Lower leg skin (tissue), 3 donors: ENCODE data around the gene LMBR1.

ENCODE experiments used
- POLR2A ChIP-seq, 2 donors: fragments of 450-650 bp; IDR thresholded peaks; one replicate each; pipeline ENCODE4 v1.6.1; 2016 to 2017; ENCODE audit warnings: antibody characterized with exemption in 2 of 2, mild to moderate bottlenecking in 1 of 2, moderate library complexity in 1 of 2
- TF ChIP-seq, protein P1 (sequence below), 3 donors: fragments of 450-650 bp; IDR thresholded peaks; one replicate each; pipeline ENCODE4 v1.5.1; 2016; ENCODE audit warnings: antibody characterized with exemption in 3 of 3, mild to moderate bottlenecking in 3 of 3, moderate library complexity in 2 of 3

DNA sequence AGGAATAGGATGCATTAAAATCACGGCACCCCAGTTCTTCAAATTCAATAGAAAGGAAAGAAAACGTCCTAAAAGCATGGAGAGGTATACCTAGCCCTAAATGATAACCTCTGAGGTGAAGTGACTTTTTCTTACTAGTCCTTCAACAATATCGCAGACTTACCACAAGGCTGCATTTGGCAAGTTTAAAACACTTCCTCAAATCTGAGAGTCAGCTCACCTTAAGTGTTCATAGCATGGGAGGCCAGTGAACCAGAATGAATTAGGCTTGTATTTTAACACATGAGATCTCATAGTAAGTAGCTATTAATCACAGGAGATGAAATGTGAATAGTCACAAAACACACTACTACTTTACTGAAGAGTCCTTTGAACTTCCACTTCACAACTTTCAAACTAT lies 128.2 kb downstream of the LMBR1 start:
- TF ChIP-seq, protein P1, sequence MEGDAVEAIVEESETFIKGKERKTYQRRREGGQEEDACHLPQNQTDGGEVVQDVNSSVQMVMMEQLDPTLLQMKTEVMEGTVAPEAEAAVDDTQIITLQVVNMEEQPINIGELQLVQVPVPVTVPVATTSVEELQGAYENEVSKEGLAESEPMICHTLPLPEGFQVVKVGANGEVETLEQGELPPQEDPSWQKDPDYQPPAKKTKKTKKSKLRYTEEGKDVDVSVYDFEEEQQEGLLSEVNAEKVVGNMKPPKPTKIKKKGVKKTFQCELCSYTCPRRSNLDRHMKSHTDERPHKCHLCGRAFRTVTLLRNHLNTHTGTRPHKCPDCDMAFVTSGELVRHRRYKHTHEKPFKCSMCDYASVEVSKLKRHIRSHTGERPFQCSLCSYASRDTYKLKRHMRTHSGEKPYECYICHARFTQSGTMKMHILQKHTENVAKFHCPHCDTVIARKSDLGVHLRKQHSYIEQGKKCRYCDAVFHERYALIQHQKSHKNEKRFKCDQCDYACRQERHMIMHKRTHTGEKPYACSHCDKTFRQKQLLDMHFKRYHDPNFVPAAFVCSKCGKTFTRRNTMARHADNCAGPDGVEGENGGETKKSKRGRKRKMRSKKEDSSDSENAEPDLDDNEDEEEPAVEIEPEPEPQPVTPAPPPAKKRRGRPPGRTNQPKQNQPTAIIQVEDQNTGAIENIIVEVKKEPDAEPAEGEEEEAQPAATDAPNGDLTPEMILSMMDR (IDR thresholded peaks at IDR 0.05): no peak
- TF ChIP-seq POLR2A (IDR thresholded peaks at IDR 0.05): no peak
